GM18867 (cell line): ENCODE results near the gene CEP170B.

Source experiments
- ATAC-seq: cut with Tn5 transposase; IDR thresholded peaks from one replicate; pipeline ENCODE4 v1.9.1; 2021; ENCODE audit warnings: mild to moderate bottlenecking, moderate library complexity; ENCODE audit not compliant: unreplicated experiment

CEP170B gene

GRCh38 chr14:104866451-104867370, 1.6 kb downstream of the CEP170B start:
- ATAC-seq, result no peak

GRCh38 chr14:104867371-104868059, 2.4 kb downstream of the CEP170B start:
- no peak for ATAC-seq

- no peak for ATAC-seq
These were observed 3.1 kb downstream of the CEP170B start for GRCh38 chr14:104868060-104868740.

- ATAC-seq, result no peak
These were observed 3.9 kb downstream of the CEP170B start for GRCh38 chr14:104868811-104869572.

GRCh38 chr14:104869669-104870367, 4.8 kb downstream of the CEP170B start:
- no peak for ATAC-seq

GRCh38 chr14:104870368-104871144, 5.5 kb downstream of the CEP170B start:
- ATAC-seq, result no peak

GRCh38 chr14:104871145-104871655, 6.1 kb downstream of the CEP170B start:
- ATAC-seq, result no peak

- ATAC-seq, result no peak
These were observed 6.8 kb downstream of the CEP170B start for GRCh38 chr14:104871656-104872468.

GRCh38 chr14:104872469-104873341, 7.6 kb downstream of the CEP170B start:
- ATAC-seq, result no peak

- ATAC-seq, result no peak
These were observed 8.4 kb downstream of the CEP170B start for GRCh38 chr14:104873380-104874055.

GRCh38 chr14:104874110-104874531, 9.1 kb downstream of the CEP170B start:
- no peak for ATAC-seq

- ATAC-seq, result no peak
These were observed 9.7 kb downstream of the CEP170B start for GRCh38 chr14:104874571-104875411.

GRCh38 chr14:104875412-104875751, 10.3 kb downstream of the CEP170B start:
- no peak for ATAC-seq

- ATAC-seq, result no peak
These were observed 10.7 kb downstream of the CEP170B start for GRCh38 chr14:104875811-104876210.

- no peak for ATAC-seq
These were observed 11.2 kb downstream of the CEP170B start for GRCh38 chr14:104876251-104876699.
